ENCODE measurements around the gene SYT15.

GRCh38 chr10:46538155-46538554 lies 40.8 kb upstream of the SYT15 start:
- no peak for TF ChIP-seq CTCF (IDR thresholded peaks at IDR 0.05)
- no peak for TF ChIP-seq POLR2AphosphoS5 (IDR thresholded peaks at IDR 0.05; ENCODE audit: low read depth, low read length)
- TF ChIP-seq REST (IDR thresholded peaks at IDR 0.05; ENCODE audit: insufficient read depth in 1 of 2, low read depth in 2 of 2, low read length in 1 of 2), result no peak
- no peak for TF ChIP-seq TCF7L2 (IDR thresholded peaks at IDR 0.05; ENCODE audit: low read depth, low read length)
